Suppressor macrophage treated with lipopolysaccharide for 1 hour (primary cell): ENCODE measurements around the gene FGD6.

Source experiments
- DNase-seq, 3 donors: peaks; one replicate each; pipeline ENCODE4 v3.0.0-alpha.2; 2020 to 2022

Gene FGD6

DNA sequence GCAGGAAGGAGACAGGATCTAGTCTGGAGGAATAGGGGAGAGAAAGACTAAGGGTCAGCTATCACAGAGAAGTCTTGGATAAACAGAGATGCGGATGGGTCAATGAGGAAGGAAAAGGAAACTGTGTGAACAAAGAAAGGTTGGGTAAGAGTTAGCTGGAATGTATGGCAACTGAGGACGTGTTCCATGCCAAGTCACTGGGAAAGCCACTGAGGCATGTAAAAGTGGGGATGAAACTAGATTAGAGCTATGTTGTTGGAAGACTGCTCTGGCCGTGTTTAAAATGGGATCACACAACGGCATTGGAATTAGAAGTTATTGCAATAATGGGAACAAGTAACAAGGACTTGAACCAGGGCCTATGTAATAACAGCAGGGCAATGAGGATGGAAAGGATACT, 139.9 kb downstream of the FGD6 start:
- DNase-seq, result no peak

DNA sequence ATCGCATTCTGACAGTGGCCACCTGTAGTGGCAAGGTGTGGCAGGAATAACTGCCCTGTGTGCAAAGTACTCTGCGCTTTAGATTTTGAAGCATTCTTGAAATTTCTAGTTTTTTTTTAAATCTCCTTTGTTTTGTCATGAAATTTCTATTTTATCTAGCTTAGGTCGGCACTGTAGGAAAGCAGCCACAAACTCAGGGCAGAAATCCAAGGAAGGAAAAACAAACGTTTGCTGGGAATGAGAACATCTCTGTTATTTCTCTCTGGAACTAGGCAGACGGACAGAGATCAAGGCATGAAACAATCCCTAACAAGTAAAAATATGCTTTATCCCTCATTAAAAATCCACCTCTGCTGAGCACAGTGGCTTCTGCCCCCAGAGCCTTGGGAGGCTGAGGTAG, 142.5 kb downstream of the FGD6 start:
- DNase-seq, result no peak

DNA sequence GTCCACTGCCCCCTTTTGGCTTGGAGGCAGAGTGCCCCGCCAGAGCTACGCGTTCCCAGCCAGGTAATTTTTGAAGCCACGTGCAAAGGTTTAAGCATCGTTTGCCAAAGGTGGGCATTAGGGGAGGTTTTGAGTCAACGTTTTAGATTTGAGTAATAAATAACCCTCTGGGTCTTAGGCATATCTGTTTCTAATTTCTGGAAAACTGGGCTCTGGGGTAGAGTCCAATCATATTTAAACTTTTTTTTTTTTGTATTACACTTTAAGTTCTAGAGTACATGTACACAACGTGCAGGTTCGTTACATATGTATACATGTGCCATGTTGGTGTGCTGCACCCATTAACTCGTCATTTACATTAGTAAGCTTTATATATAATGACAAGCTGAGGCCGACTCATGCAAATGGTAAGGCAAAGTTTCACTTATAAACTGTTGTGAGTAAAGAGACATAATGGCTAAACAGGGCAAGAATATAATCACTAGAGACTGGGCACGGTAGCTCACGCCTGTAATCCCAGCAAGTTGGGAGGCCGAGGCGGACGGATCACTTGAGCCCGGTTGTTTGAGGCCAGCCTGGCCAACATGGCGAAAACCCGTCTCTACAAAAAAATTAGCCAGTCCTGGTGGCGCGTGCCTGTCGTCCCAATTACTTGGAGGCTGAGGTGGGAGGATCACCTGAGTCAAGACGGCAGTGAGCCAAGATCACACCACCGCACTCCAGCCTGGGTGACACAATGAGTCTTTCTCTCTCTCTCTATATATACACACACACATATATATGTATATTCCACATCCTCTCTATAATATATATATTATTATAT, 143.4 kb downstream of the FGD6 start:
- peak in 1 of 3 donors; percentile 6 for DNase-seq

DNA sequence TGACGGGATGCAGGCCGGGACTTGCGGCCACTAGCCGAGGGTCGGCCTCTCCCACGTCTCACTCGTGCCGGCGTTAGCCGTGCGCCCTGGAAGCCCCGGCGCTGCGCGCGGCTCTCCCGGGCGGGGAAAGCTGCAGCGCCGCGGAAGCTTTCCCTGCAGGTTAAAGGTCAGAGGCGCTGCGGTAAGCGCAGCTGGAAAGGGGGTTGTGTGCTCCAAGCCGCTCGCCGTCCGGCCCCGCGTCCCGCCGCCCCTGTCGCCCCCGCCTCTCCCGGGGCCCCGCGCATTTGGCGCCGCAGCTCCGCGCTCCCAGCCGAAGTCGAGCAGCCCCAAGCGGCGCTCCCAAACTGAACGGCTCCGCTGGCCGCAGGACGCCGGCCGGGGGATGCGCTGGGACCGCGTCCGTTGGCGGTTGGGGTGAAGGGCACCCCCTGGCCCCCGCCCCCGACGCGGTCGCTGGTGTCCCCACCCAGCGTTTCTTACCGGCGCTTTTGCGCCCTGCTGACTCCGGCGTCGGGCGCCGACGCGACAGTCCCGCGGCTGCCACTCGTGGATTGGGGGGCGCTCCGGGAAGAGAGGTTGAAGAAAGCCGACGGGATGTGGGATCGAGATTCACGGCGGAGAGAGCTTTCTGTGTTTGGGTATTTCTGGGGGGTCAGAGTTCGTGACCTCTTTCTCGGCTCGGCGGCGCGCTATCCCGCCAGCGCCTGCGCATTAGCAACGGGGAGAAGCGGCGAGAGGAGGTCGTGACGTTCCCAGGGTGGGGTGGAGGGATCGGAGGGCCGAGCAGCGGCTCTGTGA, 144.2 kb downstream of the FGD6 start, which contains the start of gene NR2C1:
Gene NR2C1, minus strand, starts transcription at position 719 of the 798 bp plus-strand sequence. CDS start 6,234 bp downstream, outside the sequence.
- DNase-seq, result peak; percentile 95 to 97 (median 96)

DNA sequence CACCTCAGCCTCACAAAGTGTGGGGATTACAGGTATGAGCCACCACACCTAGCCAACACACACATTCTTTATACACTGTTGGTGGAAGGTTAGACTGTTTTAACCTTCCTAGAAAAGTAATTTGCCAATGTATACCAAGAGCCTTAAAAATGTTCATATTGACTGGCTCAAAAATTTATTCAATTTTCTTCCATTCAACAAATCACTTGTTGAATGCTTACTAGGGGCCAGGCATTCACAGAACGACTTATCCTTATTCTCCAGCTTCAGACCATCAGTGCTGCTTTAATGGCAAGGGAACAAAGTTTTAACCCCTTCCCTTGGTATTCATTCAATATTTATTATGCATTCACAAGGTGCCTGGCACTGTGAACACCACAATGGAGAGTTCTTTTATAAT, 146.9 kb downstream of the FGD6 start:
- DNase-seq, result no peak

DNA sequence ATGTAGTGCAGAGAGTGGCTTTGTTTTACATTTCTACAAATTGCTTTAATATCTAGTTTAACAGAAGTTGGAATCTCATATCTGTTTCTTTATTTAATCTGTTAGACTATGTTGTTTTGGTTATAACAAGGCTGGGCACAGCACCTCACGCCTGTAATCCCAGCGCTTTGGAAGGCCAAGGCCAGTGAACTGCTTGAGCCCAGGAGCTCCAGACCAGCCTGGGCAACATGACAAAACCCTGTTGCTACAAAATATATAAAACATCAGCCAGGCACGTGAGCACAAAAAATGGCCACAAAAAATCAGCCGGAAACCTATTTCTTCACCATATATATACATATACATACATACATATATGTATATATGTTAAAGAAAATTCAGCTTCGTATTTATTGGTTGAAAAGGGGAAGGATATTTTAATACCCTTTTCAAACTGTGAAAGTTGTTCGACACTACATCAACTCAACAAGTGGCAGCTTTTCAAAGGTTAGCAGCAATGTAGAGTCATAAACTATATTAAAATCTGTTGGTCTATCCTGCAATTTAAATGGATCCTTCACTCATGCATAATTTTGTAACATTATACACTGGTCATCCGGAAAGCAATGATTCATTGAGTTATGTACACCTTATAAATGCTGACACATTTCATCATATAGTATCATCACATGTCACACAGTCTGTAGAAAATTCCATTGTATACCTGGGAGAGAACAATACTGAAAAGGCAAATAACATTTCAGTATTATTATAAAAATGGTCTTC, 151.0 kb downstream of the FGD6 start:
- DNase-seq, result no peak

DNA sequence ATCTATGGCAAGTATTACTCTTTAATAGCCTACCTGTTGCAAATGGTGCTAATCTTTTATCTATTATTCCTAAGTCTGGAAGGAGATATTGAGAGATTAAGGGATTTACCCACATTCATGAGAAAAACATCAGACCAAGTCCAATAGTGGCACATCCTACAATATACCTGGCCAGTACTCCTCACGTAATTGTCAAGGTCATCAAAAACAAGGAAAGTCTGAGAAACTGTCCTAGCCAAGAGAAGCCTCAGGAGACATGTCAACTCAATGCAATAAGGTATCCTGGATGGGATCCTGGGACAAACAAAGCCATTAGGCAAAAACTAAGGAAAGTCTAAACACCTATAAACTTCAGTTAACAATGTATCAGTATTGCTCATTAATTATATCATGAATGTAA, 156.3 kb downstream of the FGD6 start:
- DNase-seq, result no peak

DNA sequence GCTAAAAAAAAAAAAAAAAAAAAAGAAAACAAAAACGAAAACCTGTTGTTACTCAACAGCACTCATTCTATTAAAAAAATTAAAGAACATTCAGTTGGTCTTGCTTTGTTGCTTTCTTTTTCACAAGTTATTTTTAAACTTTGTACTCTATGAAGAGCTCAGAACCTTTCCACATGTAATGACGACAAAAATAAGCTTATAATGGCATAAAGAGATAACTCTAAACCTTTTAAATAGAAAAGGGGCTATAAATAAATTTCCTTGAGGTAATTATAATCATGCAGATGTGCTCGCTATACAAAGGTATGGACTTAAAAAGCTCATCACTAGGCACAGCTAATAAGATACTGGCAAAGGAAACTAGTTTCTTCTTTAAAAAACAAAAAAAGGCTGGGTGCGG, 157.3 kb downstream of the FGD6 start:
- DNase-seq, result no peak

DNA sequence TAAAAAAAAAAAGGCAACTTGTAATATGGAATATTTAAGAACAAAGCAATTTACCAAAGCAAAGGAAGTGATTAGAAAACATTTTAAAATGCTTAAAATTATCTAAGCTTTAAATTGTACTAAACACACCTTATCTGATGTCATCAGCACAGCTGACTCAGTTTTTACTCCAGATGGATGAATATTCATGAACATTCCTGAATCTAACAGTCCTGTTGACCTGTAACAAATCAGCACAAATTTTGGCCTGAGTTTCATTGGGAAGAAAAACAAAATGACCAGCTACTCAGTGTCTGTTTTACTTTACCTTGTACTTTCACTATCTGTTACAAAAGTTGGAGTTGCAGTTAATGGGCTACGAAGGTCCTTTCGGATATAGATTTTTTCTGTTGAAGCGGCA, 159.8 kb downstream of the FGD6 start:
- no peak for DNase-seq

DNA sequence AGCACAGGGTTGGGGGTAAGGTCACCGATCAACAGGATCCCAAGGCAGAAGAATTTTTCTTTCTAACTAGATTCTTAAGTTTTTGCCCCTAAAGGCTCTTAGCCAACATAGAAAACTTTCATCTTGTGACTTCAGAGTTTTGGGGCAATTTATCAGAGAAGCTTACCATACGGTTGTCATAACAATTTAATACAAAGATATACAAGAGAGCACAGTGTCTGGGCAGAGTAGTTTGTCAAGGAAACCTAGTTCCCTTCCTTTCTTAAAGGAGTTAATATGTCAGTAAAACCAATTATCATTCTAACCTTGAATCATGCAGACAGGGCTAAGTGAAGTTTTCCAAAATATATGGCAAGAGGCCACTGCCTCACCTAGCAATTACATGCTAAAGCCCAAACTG, 162.2 kb downstream of the FGD6 start:
- no peak for DNase-seq

DNA sequence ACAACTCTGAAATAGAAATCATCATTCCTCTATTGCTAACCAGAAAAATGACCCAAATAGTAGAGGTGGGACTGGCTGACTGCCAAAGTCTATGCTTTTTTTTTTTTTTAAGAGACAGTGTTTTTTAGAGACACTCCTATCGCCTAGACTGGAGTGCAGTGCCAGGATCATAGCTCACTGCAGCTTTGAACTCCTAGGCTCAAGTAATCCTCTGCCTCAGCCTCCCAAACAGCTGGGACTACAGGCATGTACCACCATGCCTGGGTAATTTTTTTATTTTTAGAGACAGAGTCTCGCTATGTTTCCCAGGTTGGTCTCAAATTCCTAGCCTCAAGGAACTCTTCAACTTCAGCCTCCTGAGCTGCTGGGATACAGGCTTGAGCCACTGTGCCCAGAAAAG, 163.1 kb downstream of the FGD6 start:
- DNase-seq, result no peak

DNA sequence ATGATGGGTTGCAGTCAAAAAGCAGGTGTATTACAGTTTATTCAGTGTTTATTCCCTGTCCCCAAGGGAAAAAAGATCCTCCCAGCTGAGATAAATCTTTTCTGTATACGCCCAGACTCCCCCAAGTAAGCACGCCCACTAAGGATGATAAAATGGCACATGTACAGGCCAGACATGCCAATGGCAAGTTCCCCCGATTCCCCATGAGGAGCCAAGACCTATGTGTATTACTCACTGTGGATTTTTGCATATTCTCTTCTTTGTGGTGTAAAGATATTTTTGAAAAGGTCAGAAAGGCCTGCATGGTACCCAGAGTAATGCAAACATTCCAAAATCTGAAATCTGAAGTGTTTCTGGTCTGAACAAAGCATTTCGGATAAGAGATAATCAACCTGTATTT, 166.0 kb downstream of the FGD6 start:
- DNase-seq, result no peak

DNA sequence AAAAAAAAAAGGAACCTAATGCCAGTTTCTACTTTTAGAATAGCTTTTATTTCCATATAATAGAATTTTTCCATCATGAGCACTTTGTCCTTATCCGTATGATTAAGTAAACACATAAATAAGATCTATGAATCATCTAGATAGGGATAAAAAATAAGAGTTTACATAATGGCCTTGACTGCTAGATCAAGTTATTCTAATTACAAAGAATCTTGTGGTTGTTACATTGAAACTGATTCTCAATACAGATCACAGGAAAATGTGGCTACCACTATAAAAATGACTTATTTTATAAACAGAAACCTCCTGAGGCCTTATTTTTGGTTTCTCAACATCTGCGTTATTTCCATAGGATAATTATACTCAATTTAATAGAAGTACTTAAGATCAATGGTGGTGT, 179.4 kb downstream of the FGD6 start:
- no peak for DNase-seq

DNA sequence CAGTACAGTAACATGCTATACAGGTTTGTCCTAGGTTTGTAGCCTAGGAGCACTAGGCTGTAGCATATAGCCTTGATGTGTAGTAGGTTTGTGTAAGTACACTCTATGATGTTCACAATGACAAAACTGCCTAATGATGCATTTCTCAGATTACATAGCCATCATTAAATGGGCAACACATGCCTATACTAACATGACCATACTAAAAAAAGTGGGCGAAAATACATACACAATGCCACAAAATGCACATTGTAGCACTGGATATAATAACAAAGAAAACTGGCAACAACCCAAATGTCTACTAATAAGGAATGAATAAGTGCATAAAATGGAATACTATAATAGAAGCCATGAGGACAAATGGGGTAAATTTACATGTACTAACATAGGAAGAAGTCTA, 182.5 kb downstream of the FGD6 start:
- no peak for DNase-seq
